ENCODE data around the gene LAMA2.
"Not testable (repeated sequence)": the region's sequence is repeated elsewhere in the genome, so short reads cannot be mapped to it uniquely, and the experiment has no call there.

DNA sequence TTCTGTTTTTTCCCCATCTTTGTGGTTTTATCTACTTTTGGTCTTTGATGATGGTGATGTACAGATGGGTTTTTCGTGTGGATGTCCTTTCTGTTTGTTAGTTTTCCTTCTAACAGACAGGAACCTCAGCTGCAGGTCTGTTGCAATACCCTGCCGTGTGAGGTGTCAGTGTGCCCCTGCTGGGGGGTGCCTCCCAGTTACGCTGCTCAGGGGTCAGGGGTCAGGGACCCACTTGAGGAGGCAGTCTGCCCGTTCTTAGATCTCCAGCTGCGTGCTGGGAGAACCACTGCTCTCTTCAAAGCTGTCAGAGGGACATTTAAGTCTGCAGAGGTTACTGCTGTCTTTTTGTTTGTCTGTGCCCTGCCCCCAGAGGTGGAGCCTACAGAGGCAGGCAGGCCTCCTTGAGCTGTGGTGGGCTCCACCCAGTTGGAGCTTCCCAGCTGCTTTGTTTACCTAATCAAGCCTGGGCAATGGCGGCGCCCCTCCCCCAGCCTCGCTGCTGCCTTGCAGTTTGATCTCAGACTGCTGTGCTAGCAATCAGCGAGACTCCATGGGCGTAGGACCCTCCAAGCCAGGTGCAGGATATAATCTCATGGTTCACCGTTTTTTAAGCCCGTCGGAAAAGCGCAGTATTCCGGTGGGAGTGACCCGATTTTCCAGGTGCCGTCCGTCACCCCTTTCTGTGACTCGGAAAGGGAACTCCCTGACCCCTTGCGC, 289.5 kb downstream of the LAMA2 start:
- TF ChIP-seq RAD21 (IDR thresholded peaks at IDR 0.05; ENCODE audit: low read depth); SRF (IDR thresholded peaks at IDR 0.05; ENCODE audit: low read depth); POLR2A (IDR thresholded peaks at IDR 0.05; ENCODE audit: borderline replicate concordance, extremely low read depth, insufficient read depth, insufficient read length); TCF7L2 (IDR thresholded peaks at IDR 0.05; ENCODE audit: borderline replicate concordance, extremely low read depth, insufficient read depth, insufficient read length); ZFX (IDR thresholded peaks at IDR 0.05): not testable (repeated sequence)
- TF ChIP-seq, protein P1, sequence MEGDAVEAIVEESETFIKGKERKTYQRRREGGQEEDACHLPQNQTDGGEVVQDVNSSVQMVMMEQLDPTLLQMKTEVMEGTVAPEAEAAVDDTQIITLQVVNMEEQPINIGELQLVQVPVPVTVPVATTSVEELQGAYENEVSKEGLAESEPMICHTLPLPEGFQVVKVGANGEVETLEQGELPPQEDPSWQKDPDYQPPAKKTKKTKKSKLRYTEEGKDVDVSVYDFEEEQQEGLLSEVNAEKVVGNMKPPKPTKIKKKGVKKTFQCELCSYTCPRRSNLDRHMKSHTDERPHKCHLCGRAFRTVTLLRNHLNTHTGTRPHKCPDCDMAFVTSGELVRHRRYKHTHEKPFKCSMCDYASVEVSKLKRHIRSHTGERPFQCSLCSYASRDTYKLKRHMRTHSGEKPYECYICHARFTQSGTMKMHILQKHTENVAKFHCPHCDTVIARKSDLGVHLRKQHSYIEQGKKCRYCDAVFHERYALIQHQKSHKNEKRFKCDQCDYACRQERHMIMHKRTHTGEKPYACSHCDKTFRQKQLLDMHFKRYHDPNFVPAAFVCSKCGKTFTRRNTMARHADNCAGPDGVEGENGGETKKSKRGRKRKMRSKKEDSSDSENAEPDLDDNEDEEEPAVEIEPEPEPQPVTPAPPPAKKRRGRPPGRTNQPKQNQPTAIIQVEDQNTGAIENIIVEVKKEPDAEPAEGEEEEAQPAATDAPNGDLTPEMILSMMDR (IDR thresholded peaks at IDR 0.05 in 2 of 3, conservative IDR thresholded peaks at IDR 0.05 in 1 of 3; ENCODE audit: borderline replicate concordance in 1 of 3, insufficient read depth in 1 of 3, low read depth in 2 of 3, low read length in 2 of 3) = not testable (repeated sequence)
- TF ChIP-seq, protein P2, sequence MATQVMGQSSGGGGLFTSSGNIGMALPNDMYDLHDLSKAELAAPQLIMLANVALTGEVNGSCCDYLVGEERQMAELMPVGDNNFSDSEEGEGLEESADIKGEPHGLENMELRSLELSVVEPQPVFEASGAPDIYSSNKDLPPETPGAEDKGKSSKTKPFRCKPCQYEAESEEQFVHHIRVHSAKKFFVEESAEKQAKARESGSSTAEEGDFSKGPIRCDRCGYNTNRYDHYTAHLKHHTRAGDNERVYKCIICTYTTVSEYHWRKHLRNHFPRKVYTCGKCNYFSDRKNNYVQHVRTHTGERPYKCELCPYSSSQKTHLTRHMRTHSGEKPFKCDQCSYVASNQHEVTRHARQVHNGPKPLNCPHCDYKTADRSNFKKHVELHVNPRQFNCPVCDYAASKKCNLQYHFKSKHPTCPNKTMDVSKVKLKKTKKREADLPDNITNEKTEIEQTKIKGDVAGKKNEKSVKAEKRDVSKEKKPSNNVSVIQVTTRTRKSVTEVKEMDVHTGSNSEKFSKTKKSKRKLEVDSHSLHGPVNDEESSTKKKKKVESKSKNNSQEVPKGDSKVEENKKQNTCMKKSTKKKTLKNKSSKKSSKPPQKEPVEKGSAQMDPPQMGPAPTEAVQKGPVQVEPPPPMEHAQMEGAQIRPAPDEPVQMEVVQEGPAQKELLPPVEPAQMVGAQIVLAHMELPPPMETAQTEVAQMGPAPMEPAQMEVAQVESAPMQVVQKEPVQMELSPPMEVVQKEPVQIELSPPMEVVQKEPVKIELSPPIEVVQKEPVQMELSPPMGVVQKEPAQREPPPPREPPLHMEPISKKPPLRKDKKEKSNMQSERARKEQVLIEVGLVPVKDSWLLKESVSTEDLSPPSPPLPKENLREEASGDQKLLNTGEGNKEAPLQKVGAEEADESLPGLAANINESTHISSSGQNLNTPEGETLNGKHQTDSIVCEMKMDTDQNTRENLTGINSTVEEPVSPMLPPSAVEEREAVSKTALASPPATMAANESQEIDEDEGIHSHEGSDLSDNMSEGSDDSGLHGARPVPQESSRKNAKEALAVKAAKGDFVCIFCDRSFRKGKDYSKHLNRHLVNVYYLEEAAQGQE (IDR thresholded peaks at IDR 0.05; ENCODE audit: low read depth) = not testable (repeated sequence)
- TF ChIP-seq, protein P3, sequence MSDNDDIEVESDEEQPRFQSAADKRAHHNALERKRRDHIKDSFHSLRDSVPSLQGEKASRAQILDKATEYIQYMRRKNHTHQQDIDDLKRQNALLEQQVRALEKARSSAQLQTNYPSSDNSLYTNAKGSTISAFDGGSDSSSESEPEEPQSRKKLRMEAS (IDR thresholded peaks at IDR 0.05) = not testable (repeated sequence)
